HepG2 (cell line): Measurements from ENCODE around the gene MEIS1. TPM values are rescaled to one million over a fixed set of nuclear protein-coding genes. Genes with fewer than 3 reads are reported as not detected.

Experiments used
- CEBPG ChIP-seq: IDR thresholded peaks from 2 replicates; pipeline ENCODE4 v1.6.1; 2016
- EZH2 ChIP-seq: conservative IDR thresholded peaks from 2 replicates; pipeline ENCODE4 v1.6.1; 2012; ENCODE audit warnings: mild to moderate bottlenecking, low read depth, low read length, moderate library complexity
- FOXC1 ChIP-seq: sonication (generic); formaldehyde crosslinking; IDR thresholded peaks from 2 replicates; pipeline ENCODE4 v1.8.0; 2022; ENCODE audit warnings: mild to moderate bottlenecking, missing genetic modification reagents, borderline replicate concordance
- HMG20A ChIP-seq: IDR thresholded peaks from 2 replicates; pipeline ENCODE4 v1.6.1; 2016; ENCODE audit warnings: borderline replicate concordance
- KLF11 ChIP-seq: IDR thresholded peaks from 2 replicates; pipeline ENCODE4 v1.6.1; 2016; ENCODE audit warnings: missing compliant biosample characterization
- SP140L ChIP-seq: sonication (generic); formaldehyde crosslinking; IDR thresholded peaks from 2 replicates; pipeline ENCODE4 v1.4.0; 2020; ENCODE audit warnings: missing genetic modification reagents, borderline replicate concordance
- ZIK1 ChIP-seq: sonication (generic); formaldehyde crosslinking; IDR thresholded peaks from 2 replicates; pipeline ENCODE4 v1.5.0; 2020; ENCODE audit warnings: mild to moderate bottlenecking, low read depth, missing genetic modification reagents, borderline replicate concordance
- ZNF225 ChIP-seq: sonication (generic); formaldehyde crosslinking; IDR thresholded peaks from 2 replicates; pipeline ENCODE4 v1.4.0; 2020; ENCODE audit warnings: mild to moderate bottlenecking, missing genetic modification reagents
- ZNF501 ChIP-seq: sonication (generic); formaldehyde crosslinking; IDR thresholded peaks from 2 replicates; pipeline ENCODE4 v1.5.1; 2020; ENCODE audit warnings: mild to moderate bottlenecking, moderate library complexity, missing genetic modification reagents
- ZNF781 ChIP-seq: sonication (generic); formaldehyde crosslinking; IDR thresholded peaks from 2 replicates; pipeline ENCODE4 v1.5.1; 2020; ENCODE audit warnings: borderline replicate concordance, mild to moderate bottlenecking, missing genetic modification reagents; ENCODE audit errors: not compliant biosample characterization
- polyA plus RNA-seq, 8 experiments: library from polyadenylated mRNA; depleted of rRNA in 3 of 8; stranded (reverse) in 7 of 8; unstranded in 1 of 8; fragments of >200 nt; fragmentation: Illumina TruSeq in 4 of 8; extraction: Trizol in 4 of 8; gene quantifications; 2 replicates each; pipeline versions ENCODE4 v1.2.1 to v1.2.3, GENCODE V29; 2011 to 2016; ENCODE audit warnings: low read depth in 4 of 8, missing spikeins in 1 of 8, mixed read lengths in 1 of 8; ENCODE audit not compliant: insufficient read depth in 1 of 8
- total RNA-seq, 5 experiments: library from RNA; depleted of rRNA; stranded (reverse); fragments of >200 nt; fragmentation: Illumina TruSeq; extraction: Trizol; gene quantifications; 2 replicates each; pipeline ENCODE4 v1.2.3, GENCODE V29; 2016; ENCODE audit warnings: low read depth in 1 of 5
- TF ChIP-seq, protein P1 (sequence below): sonication (generic); formaldehyde crosslinking; IDR thresholded peaks from 2 replicates; pipeline ENCODE4 v1.4.0; 2020; ENCODE audit warnings: missing genetic modification reagents
- TF ChIP-seq, protein P2 (sequence below), 2 experiments: IDR thresholded peaks; 2 replicates each; pipeline ENCODE4 v1.6.1; 2011 to 2012; ENCODE audit warnings: low read length in 2 of 2, borderline replicate concordance in 1 of 2, low read depth in 1 of 2, mild to moderate bottlenecking in 1 of 2, moderate library complexity in 1 of 2
- TF ChIP-seq, protein P3 (sequence below): sonication (generic); formaldehyde crosslinking; IDR thresholded peaks from 2 replicates; pipeline ENCODE4 v1.4.0; 2020; ENCODE audit warnings: mild to moderate bottlenecking, missing genetic modification reagents
- TF ChIP-seq, protein P4 (sequence below): sonication (generic); formaldehyde crosslinking; IDR thresholded peaks from 2 replicates; pipeline ENCODE4 v1.4.0; 2020; ENCODE audit warnings: missing genetic modification reagents, mild to moderate bottlenecking, borderline replicate concordance

The MEIS1 gene
- total and polyA plus RNA-seq, 2 of the 13 experiments (the other 11 are each of a cell fraction or from before 2014, with no cell fraction given) = 3.8 to 6.0 TPM

DNA sequence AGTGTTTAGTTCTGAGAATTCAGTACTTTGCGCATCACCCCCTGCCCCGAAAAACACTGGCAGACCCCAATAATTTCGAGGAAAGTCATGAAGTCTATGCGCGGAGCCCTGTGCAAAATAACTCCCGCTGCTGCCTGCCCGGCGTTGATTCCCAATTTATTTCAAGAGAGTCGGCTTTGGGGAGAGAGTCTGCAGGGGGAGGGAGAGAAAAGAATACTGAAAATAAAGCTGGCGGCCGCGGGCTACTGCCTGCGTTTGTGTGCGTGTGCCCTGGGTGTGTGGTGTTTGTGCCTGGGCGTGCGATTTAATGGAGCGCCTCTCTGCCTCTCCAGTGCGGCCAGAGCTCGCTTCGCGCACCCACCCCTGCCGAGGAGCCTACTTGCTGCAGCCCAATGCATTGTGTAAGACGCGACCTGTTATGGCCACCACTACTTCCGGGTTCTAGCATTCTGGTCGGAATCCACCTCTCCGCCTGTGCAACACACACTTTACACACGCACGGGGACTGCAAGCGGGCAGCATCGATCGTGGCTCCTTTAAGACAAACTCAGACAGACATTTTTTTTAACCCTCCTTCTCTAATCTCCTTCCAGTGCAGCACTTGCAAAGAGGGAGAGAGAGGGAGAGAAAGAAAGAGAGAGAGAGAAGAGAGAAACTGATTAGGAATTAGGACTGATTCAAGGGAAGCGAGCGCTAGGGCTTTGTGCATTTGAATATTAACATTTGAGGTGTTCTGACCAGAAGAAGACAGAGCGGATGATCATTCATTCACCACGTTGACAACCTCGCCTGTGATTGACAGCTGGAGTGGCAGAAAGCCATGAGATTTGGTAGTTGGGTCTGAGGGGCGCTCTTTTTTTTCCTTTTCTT lies at the start of gene MEIS1 (continued):
- TF ChIP-seq, protein P1, sequence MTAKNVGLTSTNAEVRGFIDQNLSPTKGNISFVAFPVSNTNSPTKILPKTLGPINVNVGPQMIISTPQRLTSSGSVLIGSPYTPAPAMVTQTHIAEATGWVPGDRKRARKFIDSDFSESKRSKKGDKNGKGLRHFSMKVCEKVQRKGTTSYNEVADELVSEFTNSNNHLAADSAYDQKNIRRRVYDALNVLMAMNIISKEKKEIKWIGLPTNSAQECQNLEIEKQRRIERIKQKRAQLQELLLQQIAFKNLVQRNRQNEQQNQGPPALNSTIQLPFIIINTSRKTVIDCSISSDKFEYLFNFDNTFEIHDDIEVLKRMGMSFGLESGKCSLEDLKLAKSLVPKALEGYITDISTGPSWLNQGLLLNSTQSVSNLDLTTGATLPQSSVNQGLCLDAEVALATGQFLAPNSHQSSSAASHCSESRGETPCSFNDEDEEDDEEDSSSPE = peak; percentile 74
- TF ChIP-seq ZNF501 (CRISPR knock-in tag) (peak; percentile 91), ZIK1 (CRISPR knock-in tag) (peak; percentile 72), ZNF225 (CRISPR knock-in tag) (peak; percentile 90), ZNF781 (peak; percentile 46), SP140L (CRISPR knock-in tag) (0 out of 2 replicates have a peak, but pooled peaks have one; percentile 53), KLF11 (CRISPR knock-in tag) (0 out of 2 replicates have a peak, but pooled peaks have one; percentile 49), FOXC1 (peak; percentile 69; the same call in 1 of the 2 replicates), EZH2 (no peak), CEBPG (peak; percentile 97), HMG20A (CRISPR knock-in tag) (peak; percentile 42; the same call in 1 of the 2 replicates)
- TF ChIP-seq, protein P2, sequence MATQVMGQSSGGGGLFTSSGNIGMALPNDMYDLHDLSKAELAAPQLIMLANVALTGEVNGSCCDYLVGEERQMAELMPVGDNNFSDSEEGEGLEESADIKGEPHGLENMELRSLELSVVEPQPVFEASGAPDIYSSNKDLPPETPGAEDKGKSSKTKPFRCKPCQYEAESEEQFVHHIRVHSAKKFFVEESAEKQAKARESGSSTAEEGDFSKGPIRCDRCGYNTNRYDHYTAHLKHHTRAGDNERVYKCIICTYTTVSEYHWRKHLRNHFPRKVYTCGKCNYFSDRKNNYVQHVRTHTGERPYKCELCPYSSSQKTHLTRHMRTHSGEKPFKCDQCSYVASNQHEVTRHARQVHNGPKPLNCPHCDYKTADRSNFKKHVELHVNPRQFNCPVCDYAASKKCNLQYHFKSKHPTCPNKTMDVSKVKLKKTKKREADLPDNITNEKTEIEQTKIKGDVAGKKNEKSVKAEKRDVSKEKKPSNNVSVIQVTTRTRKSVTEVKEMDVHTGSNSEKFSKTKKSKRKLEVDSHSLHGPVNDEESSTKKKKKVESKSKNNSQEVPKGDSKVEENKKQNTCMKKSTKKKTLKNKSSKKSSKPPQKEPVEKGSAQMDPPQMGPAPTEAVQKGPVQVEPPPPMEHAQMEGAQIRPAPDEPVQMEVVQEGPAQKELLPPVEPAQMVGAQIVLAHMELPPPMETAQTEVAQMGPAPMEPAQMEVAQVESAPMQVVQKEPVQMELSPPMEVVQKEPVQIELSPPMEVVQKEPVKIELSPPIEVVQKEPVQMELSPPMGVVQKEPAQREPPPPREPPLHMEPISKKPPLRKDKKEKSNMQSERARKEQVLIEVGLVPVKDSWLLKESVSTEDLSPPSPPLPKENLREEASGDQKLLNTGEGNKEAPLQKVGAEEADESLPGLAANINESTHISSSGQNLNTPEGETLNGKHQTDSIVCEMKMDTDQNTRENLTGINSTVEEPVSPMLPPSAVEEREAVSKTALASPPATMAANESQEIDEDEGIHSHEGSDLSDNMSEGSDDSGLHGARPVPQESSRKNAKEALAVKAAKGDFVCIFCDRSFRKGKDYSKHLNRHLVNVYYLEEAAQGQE (IDR thresholded peaks at IDR 0.05; ENCODE audit: borderline replicate concordance in 1 of 2, low read depth in 1 of 2, low read length in 2 of 2) = peak in 1 of 2 experiments; percentile 84; a peak in 2 of 4 replicates
- TF ChIP-seq, protein P3, sequence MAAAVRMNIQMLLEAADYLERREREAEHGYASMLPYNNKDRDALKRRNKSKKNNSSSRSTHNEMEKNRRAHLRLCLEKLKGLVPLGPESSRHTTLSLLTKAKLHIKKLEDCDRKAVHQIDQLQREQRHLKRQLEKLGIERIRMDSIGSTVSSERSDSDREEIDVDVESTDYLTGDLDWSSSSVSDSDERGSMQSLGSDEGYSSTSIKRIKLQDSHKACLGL (CRISPR knock-in tag) = no peak; the same call in 1 of the 2 replicates
- TF ChIP-seq, protein P4, sequence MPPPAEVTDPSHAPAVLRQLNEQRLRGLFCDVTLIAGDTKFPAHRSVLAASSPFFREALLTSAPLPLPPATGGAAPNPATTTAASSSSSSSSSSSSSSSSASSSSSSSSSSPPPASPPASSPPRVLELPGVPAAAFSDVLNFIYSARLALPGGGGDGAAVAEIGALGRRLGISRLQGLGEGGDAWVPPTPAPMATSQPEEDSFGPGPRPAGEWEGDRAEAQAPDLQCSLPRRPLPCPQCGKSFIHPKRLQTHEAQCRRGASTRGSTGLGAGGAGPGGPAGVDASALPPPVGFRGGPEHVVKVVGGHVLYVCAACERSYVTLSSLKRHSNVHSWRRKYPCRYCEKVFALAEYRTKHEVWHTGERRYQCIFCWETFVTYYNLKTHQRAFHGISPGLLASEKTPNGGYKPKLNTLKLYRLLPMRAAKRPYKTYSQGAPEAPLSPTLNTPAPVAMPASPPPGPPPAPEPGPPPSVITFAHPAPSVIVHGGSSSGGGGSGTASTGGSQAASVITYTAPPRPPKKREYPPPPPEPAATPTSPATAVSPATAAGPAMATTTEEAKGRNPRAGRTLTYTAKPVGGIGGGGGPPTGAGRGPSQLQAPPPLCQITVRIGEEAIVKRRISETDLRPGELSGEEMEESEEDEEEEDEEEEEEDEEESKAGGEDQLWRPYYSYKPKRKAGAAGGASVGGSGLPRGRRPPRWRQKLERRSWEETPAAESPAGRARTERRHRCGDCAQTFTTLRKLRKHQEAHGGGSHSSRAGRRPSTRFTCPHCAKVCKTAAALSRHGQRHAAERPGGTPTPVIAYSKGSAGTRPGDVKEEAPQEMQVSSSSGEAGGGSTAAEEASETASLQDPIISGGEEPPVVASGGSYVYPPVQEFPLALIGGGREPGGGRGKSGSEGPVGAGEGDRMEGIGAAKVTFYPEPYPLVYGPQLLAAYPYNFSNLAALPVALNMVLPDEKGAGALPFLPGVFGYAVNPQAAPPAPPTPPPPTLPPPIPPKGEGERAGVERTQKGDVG (CRISPR knock-in tag) = peak; percentile 80; the same call in 1 of the 2 replicates
